ENCODE data around the gene WASF3.

WASF3 gene

GRCh38 chr13:26589226-26589625 lies 31.7 kb downstream of the WASF3 start:
- no peak for DNase-seq (ENCODE audit: extremely low read depth in 1 of 2, low read depth in 1 of 2)

- DNase-seq (ENCODE audit: extremely low read depth in 1 of 2, low read depth in 1 of 2): no peak
Observed at GRCh38 chr13:26589754-26590153, 32.3 kb downstream of the WASF3 start.

- no peak for DNase-seq (ENCODE audit: extremely low read depth in 1 of 2, low read depth in 1 of 2)
Observed at GRCh38 chr13:26590379-26590778, 32.9 kb downstream of the WASF3 start.

GRCh38 chr13:26590951-26591350 lies 33.5 kb downstream of the WASF3 start:
- DNase-seq (ENCODE audit: extremely low read depth in 1 of 2, low read depth in 1 of 2): no peak

GRCh38 chr13:26591672-26592071 lies 34.2 kb downstream of the WASF3 start:
- no peak for DNase-seq (ENCODE audit: extremely low read depth in 1 of 2, low read depth in 1 of 2)

- no peak for DNase-seq (ENCODE audit: extremely low read depth in 1 of 2, low read depth in 1 of 2)
Observed at GRCh38 chr13:26593661-26594060, 36.2 kb downstream of the WASF3 start.

- DNase-seq (ENCODE audit: extremely low read depth in 1 of 2, low read depth in 1 of 2): no peak
Observed at GRCh38 chr13:26594363-26594762, 36.9 kb downstream of the WASF3 start.

GRCh38 chr13:26596458-26596857 lies 39.0 kb downstream of the WASF3 start:
- no peak for DNase-seq (ENCODE audit: extremely low read depth in 1 of 2, low read depth in 1 of 2)

GRCh38 chr13:26599403-26599802 lies 41.9 kb downstream of the WASF3 start:
- DNase-seq (ENCODE audit: extremely low read depth in 1 of 2, low read depth in 1 of 2): no peak

GRCh38 chr13:26599860-26600259 lies 42.4 kb downstream of the WASF3 start:
- DNase-seq (ENCODE audit: extremely low read depth in 1 of 2, low read depth in 1 of 2): no peak

GRCh38 chr13:26600343-26600742 lies 42.9 kb downstream of the WASF3 start:
- DNase-seq (ENCODE audit: extremely low read depth in 1 of 2, low read depth in 1 of 2): no peak

GRCh38 chr13:26601669-26602068 lies 44.2 kb downstream of the WASF3 start:
- no peak for DNase-seq (ENCODE audit: extremely low read depth in 1 of 2, low read depth in 1 of 2)

GRCh38 chr13:26602783-26603182 lies 45.3 kb downstream of the WASF3 start:
- no peak for DNase-seq (ENCODE audit: extremely low read depth in 1 of 2, low read depth in 1 of 2)

GRCh38 chr13:26604784-26605545 lies 47.5 kb downstream of the WASF3 start:
- DNase-seq (ENCODE audit: extremely low read depth in 1 of 2, low read depth in 1 of 2): no peak

GRCh38 chr13:26605845-26606244 lies 48.4 kb downstream of the WASF3 start:
- no peak for DNase-seq (ENCODE audit: extremely low read depth in 1 of 2, low read depth in 1 of 2)

- DNase-seq (ENCODE audit: extremely low read depth in 1 of 2, low read depth in 1 of 2): no peak
Observed at GRCh38 chr13:26606631-26607030, 49.1 kb downstream of the WASF3 start.

- DNase-seq (ENCODE audit: extremely low read depth in 1 of 2, low read depth in 1 of 2): no peak
Observed at GRCh38 chr13:26614721-26615120, 57.2 kb downstream of the WASF3 start.

- no peak for DNase-seq (ENCODE audit: extremely low read depth in 1 of 2, low read depth in 1 of 2)
Observed at GRCh38 chr13:26616126-26616525, 58.6 kb downstream of the WASF3 start.

GRCh38 chr13:26618726-26619125 lies 61.2 kb downstream of the WASF3 start:
- DNase-seq (ENCODE audit: extremely low read depth in 1 of 2, low read depth in 1 of 2): no peak

- DNase-seq (ENCODE audit: extremely low read depth in 1 of 2, low read depth in 1 of 2): no peak
Observed at GRCh38 chr13:26619358-26619757, 61.9 kb downstream of the WASF3 start.

- no peak for DNase-seq (ENCODE audit: extremely low read depth in 1 of 2, low read depth in 1 of 2)
Observed at GRCh38 chr13:26621731-26622401, 64.4 kb downstream of the WASF3 start.

GRCh38 chr13:26623125-26623524 lies 65.6 kb downstream of the WASF3 start:
- no peak for DNase-seq (ENCODE audit: extremely low read depth in 1 of 2, low read depth in 1 of 2)

Measured in stimulated activated CD8-positive, alpha-beta memory T cell treated with anti-CD3 and anti-CD28 coated beads, Interleukin-7, amount 100 ng/mL, for 48 hours (primary cell).